G401.6 (cell line): ENCODE results near the gene TMEM270.
"Not testable (repeated sequence)": the region's sequence is repeated elsewhere in the genome, so short reads cannot be mapped to it uniquely, and the experiment has no call there.

Experiments
- FAIRE-seq: peaks from 2 replicates; lab custom pipeline; 2012; peaks lifted over from hg19 to GRCh38; lab: Jason Lieb, UNC

The TMEM270 gene

GRCh38 chr7:73860859-73861258 is at the start of gene TMEM270:
Gene TMEM270, plus strand, starts transcription at chr7:73861159. Its CDS starts 36 bp downstream, at chr7:73861195.
- FAIRE-seq = no peak

- FAIRE-seq = peak; percentile 78
Measured at GRCh38 chr7:73811760-73812168, 49.2 kb upstream of the TMEM270 start.

DNA sequence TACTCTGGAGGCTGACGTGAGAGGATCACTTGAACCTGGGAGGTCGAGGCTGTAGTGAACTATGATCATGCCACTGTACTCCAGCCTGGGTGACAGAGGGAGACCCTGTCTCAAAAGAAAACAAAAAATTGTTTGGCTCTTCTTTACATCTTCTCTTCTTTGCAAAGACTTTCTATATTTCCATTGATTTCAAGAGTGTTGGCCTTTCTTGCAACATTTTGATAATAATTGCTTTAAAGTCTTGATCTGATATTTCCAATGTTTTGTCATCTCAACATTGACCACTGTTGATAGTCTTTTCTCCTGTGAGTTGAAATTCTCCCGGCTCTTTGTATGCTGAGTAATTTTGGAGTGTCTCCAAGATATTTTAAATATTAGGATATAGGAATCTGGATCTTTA is 48.0 kb upstream of the TMEM270 start:
- no peak for FAIRE-seq

- FAIRE-seq = no peak
Measured at GRCh38 chr7:73815436-73815835, 45.5 kb upstream of the TMEM270 start.

DNA sequence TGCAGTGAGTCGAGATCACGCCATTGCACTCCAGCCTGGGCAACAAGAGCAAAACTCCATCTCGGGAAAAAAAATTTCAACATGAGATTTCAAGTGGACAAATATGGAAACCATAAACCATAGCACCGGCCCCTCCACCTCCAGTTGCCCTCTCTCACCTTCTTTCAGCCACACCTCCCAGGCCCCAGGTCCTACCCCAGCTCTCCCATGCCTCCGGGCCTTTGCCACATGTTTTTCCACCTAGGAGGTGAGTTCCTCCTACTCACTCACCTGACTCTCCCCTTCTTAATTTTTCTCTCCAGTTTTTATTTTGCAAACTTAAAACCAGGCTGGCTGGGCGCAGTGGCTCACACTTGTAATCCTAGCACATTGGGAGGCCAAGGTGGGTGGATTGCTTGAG is 43.8 kb upstream of the TMEM270 start:
- no peak for FAIRE-seq

DNA sequence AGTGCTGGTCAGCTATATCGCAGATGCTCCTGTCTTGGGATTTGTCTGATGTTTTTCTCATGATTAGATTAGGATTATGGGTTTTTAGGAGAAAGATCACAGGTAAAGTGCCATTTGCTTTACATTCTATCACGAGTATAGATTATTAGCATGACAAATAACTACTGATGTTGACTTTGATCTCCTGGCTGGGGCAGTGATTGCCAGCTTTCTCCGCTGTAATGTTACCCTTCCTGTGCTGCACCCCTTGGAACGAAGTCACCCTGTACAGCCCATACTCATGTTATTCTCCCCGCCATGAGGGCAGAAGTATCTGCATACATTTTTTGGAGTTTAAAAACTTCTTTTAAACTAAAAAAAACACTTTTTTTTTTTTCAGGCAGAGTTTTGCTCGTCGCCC is 40.9 kb upstream of the TMEM270 start:
- FAIRE-seq = no peak

- not testable (repeated sequence) for FAIRE-seq
Measured at GRCh38 chr7:73821597-73822285, 39.2 kb upstream of the TMEM270 start.

- FAIRE-seq = no peak
Measured at GRCh38 chr7:73822319-73823173, 38.4 kb upstream of the TMEM270 start.

DNA sequence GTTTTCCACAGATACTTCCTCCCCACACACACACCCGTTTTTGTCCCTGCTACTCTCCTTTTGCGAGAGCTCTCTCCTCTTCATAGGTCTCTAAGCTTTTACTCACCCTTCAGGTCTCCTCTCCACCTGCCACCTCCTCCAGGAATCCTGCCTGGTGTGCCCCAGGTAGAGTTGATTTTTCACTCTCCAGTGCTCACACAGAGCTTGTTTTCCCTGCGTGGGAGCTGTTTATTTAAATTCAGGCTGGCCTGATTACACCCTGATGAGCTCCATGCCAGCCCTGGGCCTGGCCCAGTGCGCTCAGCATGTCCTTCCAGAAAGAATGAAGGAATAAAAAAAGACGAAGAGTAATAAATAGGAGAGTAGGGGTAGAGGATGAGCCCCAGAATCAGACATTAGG is 37.7 kb upstream of the TMEM270 start:
- no peak for FAIRE-seq

- no peak for FAIRE-seq
Measured at GRCh38 chr7:73823873-73824592, 36.9 kb upstream of the TMEM270 start.

DNA sequence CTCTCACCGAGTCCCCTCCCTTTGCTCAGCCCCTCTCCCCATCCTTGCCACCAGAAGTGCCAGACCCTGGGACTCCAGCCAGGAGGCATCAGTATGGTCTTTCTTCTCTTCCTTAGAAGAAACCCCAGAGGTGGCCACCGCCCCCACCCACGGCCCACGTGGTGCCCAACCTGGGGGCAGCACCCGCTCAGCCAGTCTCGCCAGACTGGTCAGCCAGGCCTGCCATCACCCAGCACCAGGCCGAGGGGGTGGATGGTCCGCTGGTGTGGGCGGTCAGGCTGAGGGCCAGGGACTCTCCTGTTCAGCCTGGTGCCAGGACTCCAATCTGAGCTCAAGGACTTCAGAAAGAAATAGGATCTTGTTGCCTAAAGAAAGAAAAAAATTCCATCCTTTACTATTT is 36.0 kb upstream of the TMEM270 start:
- FAIRE-seq = no peak

- FAIRE-seq = no peak
Measured at GRCh38 chr7:73827567-73828106, 33.3 kb upstream of the TMEM270 start.

GRCh38 chr7:73828107-73828803 is 32.7 kb upstream of the TMEM270 start:
- FAIRE-seq = no peak

DNA sequence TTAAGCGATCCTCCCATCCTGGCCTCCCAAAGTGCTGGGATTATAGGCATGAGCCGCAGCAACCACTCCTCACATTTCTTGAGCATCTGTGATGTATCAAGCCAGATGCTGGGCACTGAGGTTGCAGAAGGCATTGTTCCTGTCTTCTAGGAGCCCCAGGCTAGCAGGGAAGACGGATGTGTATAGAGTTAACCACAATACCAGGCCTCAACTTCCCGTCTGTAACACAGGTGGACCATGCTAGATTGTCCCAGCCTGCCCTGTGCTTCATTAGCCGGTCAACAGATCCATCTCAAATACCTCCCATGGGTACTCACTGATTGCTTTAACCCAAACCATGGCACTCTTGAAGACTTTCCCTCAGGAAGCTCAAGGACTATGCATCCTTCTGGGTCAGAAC is 32.0 kb upstream of the TMEM270 start:
- FAIRE-seq = no peak

DNA sequence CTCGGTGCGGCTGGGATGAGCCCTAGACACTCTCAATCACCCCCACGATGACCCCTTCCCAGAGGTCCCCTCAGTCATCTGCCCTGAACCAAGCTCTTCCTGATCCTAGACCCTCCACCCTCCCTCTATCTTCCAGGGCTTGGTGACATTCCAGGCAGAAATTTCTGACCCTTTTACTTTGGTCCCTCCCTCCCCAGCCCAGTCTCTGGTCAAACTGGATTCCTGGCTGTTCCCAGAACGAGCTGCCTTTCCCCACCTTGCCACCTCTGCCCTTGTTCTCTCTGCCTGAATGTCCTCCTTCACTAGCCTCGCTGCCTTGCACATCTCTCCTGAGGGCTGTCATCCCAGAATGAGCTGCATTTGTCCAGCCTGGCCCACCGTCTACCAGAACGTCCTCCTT is 31.5 kb upstream of the TMEM270 start:
- FAIRE-seq = no peak

GRCh38 chr7:73829921-73830680 is 30.9 kb upstream of the TMEM270 start:
- FAIRE-seq = no peak

DNA sequence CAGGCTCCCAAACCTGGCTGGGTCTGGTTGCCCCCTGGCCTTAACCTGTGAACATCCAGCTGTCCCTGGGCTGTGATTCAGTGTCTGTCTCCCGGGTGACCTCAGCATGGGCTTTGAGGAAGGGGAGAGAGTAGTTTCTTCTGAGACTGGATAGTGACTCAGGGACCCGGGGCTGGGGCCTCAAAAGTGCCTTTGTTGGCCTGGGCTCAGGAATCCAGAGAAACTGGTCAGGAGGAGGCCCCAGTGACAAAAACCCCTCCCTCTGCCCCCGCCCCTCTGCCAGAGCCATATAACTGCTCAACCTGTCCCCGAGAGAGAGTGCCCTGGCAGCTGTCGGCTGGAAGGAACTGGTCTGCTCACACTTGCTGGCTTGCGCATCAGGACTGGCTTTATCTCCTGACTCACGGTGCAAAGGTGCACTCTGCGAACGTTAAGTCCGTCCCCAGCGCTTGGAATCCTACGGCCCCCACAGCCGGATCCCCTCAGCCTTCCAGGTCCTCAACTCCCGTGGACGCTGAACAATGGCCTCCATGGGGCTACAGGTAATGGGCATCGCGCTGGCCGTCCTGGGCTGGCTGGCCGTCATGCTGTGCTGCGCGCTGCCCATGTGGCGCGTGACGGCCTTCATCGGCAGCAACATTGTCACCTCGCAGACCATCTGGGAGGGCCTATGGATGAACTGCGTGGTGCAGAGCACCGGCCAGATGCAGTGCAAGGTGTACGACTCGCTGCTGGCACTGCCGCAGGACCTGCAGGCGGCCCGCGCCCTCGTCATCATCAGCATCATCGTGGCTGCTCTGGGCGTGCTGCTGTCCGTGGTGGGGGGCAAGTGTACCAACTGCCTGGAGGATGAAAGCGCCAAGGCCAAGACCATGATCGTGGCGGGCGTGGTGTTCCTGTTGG is 30.0 kb upstream of the TMEM270 start, which contains the start of gene CLDN4:
CLDN4 (plus strand) TSS at position 316 of the 903 bp plus-strand sequence; CDS start at position 522, 206 bp downstream.
- no peak for FAIRE-seq

DNA sequence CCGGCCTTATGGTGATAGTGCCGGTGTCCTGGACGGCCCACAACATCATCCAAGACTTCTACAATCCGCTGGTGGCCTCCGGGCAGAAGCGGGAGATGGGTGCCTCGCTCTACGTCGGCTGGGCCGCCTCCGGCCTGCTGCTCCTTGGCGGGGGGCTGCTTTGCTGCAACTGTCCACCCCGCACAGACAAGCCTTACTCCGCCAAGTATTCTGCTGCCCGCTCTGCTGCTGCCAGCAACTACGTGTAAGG is 29.4 kb upstream of the TMEM270 start:
- no peak for FAIRE-seq

GRCh38 chr7:73831834-73832651 is 28.9 kb upstream of the TMEM270 start:
- FAIRE-seq = no peak

DNA sequence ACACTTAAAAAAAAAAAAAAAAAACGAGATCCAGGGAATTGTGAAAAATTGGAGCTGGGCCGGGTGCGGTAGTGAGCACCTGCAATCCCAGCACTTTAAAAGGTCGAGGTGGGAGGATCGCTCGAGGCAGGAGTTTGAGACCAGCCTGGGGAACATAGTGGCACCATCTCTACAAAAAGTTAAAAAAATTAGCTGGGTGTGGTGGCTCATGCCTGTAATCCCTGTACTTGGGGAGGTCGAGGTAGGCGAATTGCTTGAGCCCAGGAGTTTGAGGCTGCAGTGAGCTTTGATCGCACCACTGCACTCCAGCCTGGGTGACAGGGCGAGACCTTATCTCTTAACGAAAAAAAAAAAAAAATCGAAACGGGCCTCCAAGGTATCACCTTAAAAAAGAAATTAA is 28.2 kb upstream of the TMEM270 start:
- no peak for FAIRE-seq
